SU-DHL-6 (cell line): ENCODE results near the gene CRMP1.

Source experiments
- H2AFZ ChIP-seq: fragments of 200-600 bp; sonication (generic); 2 replicates; pipeline ENCODE4 v1.6.1; 2014; ENCODE audit warnings: low read depth, mild to moderate bottlenecking, moderate library complexity, mixed read lengths, antibody characterized with exemption, low read length; ENCODE audit not compliant: severe bottlenecking
- H3F3A ChIP-seq: fragments of 200-600 bp; shearing (Covaris generic); 2 replicates; pipeline ENCODE4 v1.6.0; 2016; ENCODE audit warnings: antibody characterized with exemption, mild to moderate bottlenecking; ENCODE audit not compliant: insufficient read depth
- H3K27ac ChIP-seq: fragments of 200-600 bp; sonication (generic); 2 replicates; pipeline ENCODE4 v1.5.1; 2016; ENCODE audit warnings: low read depth, mild to moderate bottlenecking, low read length, moderate library complexity, mixed read lengths
- H3K27me3 ChIP-seq: fragments of 200-600 bp; sonication (generic), shearing (Covaris generic); 2 replicates; pipeline ENCODE4 v1.6.0; 2014; ENCODE audit warnings: mild to moderate bottlenecking, low read length
- H3K36me3 ChIP-seq: fragments of 200-600 bp; sonication (generic); 2 replicates; pipeline ENCODE4 v1.6.1; 2014; ENCODE audit warnings: mild to moderate bottlenecking, low read length, mixed read lengths
- H3K4me2 ChIP-seq: fragments of 300-600, 200-600 bp; shearing (Covaris generic), sonication (generic); 2 replicates; pipeline ENCODE4 v1.6.0; 2014; ENCODE audit warnings: low read length, low read depth, mild to moderate bottlenecking; ENCODE audit not compliant: poor library complexity, severe bottlenecking
- H3K4me3 ChIP-seq: fragments of 200-600 bp; sonication (generic); 2 replicates; pipeline ENCODE4 v1.5.1; 2014; ENCODE audit warnings: antibody characterized with exemption, low read length, mild to moderate bottlenecking, mixed read lengths; ENCODE audit not compliant: insufficient read depth, poor library complexity, severe bottlenecking
- H3K79me2 ChIP-seq: fragments of 200-600 bp; sonication (generic); 2 replicates; pipeline ENCODE4 v1.6.1; 2014; ENCODE audit warnings: mild to moderate bottlenecking, low read length, moderate library complexity; ENCODE audit not compliant: insufficient read depth
- H3K9ac ChIP-seq: fragments of 200-600 bp; sonication (generic); 2 replicates; pipeline ENCODE4 v1.7.0; 2014; ENCODE audit warnings: mild to moderate bottlenecking, low read length
- H3K9me2 ChIP-seq: fragments of 200-600 bp; sonication (generic); replicated peaks from 2 replicates; pipeline ENCODE4 v1.6.1; 2014; ENCODE audit warnings: low read length; ENCODE audit not compliant: insufficient read depth
- H3K9me3 ChIP-seq: fragments of 200-600 bp; sonication (generic); 2 replicates; pipeline ENCODE4 v1.6.1; 2014; ENCODE audit warnings: low read length, mixed read lengths; ENCODE audit not compliant: insufficient read depth
- H4K20me1 ChIP-seq: fragments of 200-600 bp; sonication (generic); 2 replicates; pipeline ENCODE4 v1.6.1; 2014; ENCODE audit warnings: low read depth, mild to moderate bottlenecking, antibody characterized with exemption, low read length, moderate library complexity, mixed read lengths
- CTCF ChIP-seq: fragments of 200-600 bp; sonication (generic); IDR thresholded peaks from one replicate; pipeline ENCODE4 v1.5.1; 2017; ENCODE audit warnings: antibody characterized with exemption, mild to moderate bottlenecking, low read length, moderate library complexity; ENCODE audit not compliant: insufficient read depth, poor library complexity, severe bottlenecking
- EZH2phosphoT487 ChIP-seq: fragments of 200-600 bp; sonication (generic), shearing (Covaris generic); conservative IDR thresholded peaks from 2 replicates; pipeline ENCODE4 v1.6.1; 2018; ENCODE audit warnings: mild to moderate bottlenecking, antibody characterized with exemption, low read length, moderate library complexity, mixed read lengths

Gene CRMP1

DNA sequence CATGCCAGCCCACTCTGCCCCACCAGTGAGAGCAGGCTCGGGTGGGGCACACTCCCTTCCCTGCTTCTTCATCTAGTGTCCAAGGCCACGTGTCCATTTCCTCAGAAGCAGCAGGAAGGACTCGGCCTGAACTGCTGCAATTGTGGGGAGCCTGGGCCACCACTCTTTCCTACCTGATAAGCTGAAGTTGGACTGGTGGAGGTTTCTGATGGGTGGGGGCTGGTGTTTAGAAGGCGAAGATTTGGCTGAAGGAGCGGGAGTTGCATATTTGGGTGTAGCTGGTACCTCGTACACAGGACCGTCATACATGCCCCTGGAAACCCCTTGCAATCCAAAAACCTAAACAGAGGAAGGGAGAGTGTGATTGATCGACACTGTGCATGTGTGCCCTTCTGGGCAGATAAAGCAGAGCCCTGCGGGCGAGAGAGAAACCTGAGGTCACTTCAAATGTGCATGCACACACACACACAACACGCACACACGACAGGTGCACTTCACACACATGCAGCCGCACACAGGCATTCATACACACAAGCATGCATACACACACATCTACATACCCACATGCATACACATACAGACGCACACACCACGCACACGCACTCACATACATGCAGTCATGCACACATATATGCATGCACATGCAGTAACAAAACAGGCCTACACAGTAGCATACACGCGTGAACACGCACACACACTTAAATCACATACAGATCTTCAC lies 67.4 kb downstream of the CRMP1 start:
- Histone ChIP-seq H3K4me2 (no peak overlapping the region), H3K27me3 (no peaks in the 10 kb centered on the region), H3K36me3 (no peaks in the 10 kb centered on the region), H3K9me2 (no peaks in the 10 kb centered on the region), H2AFZ (no peak overlapping the region), H3K27ac (no peak overlapping the region), H3K9ac (no peak overlapping the region), H3K4me3 (no peak overlapping the region), H4K20me1 (no peaks in the 10 kb centered on the region), H3F3A (no peaks in the 10 kb centered on the region), H3K9me3 (no peaks in the 10 kb centered on the region), H3K79me2 (no peaks in the 10 kb centered on the region)
- TF ChIP-seq EZH2phosphoT487 (no peak), CTCF (no peak)

- no peaks in the 10 kb centered on the region for H3F3A ChIP-seq
- no peak overlapping the region for H3K27ac ChIP-seq
- H3K9me2 ChIP-seq, result no peaks in the 10 kb centered on the region
Measured at GRCh38 chr4:5824635-5825034, 68.3 kb downstream of the CRMP1 start.

DNA sequence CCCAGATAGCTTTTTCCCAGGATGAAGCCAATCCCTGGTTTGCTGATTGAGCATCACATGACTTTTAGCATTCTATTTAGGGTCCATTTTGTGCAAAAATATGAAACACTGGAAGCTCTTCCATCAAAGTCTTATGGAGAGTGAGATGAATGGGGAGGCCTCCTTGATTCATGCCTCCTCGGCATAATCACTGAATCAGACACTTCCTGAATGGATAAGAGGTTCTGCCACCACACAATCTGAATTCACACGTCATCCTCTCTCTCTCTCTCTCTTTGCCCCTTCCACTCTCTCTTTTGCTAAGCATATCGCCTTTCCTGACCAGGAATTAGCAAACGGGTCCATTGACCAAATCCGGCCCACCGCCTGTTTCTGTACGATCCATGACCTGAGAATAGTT lies 68.7 kb downstream of the CRMP1 start:
- no peak overlapping the region for H3K4me3 ChIP-seq
- no peak overlapping the region for H3K4me2 ChIP-seq
- no peaks in the 10 kb centered on the region for H3K36me3 ChIP-seq
- no peaks in the 10 kb centered on the region for H3K9me3 ChIP-seq
- no peaks in the 10 kb centered on the region for H3K27me3 ChIP-seq
- TF ChIP-seq EZH2phosphoT487, result no peak
- no peak for TF ChIP-seq CTCF
- no peaks in the 10 kb centered on the region for H4K20me1 ChIP-seq
- no peaks in the 10 kb centered on the region for H3K9me2 ChIP-seq
- no peak overlapping the region for H3K9ac ChIP-seq
- no peak overlapping the region for H3K27ac ChIP-seq
- H3K79me2 ChIP-seq, result no peaks in the 10 kb centered on the region
- no peak overlapping the region for H2AFZ ChIP-seq
- H3F3A ChIP-seq, result no peaks in the 10 kb centered on the region

More at GRCh38 chr4:5824635-5825034, 68.3 kb downstream of the CRMP1 start:
- H3K9ac ChIP-seq, result no peak overlapping the region
- H3K79me2 ChIP-seq, result no peaks in the 10 kb centered on the region
- no peak for TF ChIP-seq EZH2phosphoT487
- no peak for TF ChIP-seq CTCF
- no peaks in the 10 kb centered on the region for H3K9me3 ChIP-seq
- no peak overlapping the region for H3K4me2 ChIP-seq
- H3K27me3 ChIP-seq, result no peaks in the 10 kb centered on the region
- no peaks in the 10 kb centered on the region for H3K36me3 ChIP-seq
- no peak overlapping the region for H2AFZ ChIP-seq
- H3K4me3 ChIP-seq, result no peak overlapping the region
- H4K20me1 ChIP-seq, result no peaks in the 10 kb centered on the region
